Posterior vena cava (tissue), 2 donors: Measurements from ENCODE around the gene MST1. TPM values are rescaled to one million over a fixed set of nuclear protein-coding genes. Genes with fewer than 3 reads are reported as not detected.
"Not testable (repeated sequence)": the region's sequence is repeated elsewhere in the genome, so short reads cannot be mapped to it uniquely, and the experiment has no call there.

Experiments
- DNase-seq: peaks from one replicate; pipeline ENCODE4 v3.0.0-alpha.2; 2020; ENCODE audit warnings: low spot score
- intact Hi-C, 2 donors: fragments of 100-400 bp; cut with DNase I; formaldehyde crosslinking; loops; one replicate each; pipeline versions ENCODE4 v1.14.1 to v1.14.2; 2022 to 2023
- total RNA-seq, 2 donors: library from RNA; stranded (reverse); fragmentation: NEBNext Ultra II Directional; extraction: Animal tissue kit (Norgen Biotek cat#: 25700); gene quantifications; one replicate each; pipeline ENCODE4 v1.2.1, GENCODE V29; 2021
- donor health status: DM: yes; HTN: yes; CAD: no.
- donor health status: DM: yes; HTN: yes; CAD: no.

The MST1 gene
- total RNA-seq, 2 donors from 2014 or later, result 3.0 to 9.1 TPM

GRCh38 chr3:49704629-49705028, 15.4 kb upstream of the MST1 start:
- intact Hi-C loops, result loop anchor here in 1 of 2 donors (5.0 to 10.0 kb wide), 2 partner anchors 138 to 200 kb away; partner anchors contain the start of gene MST1R
- DNase-seq, result no peak

- no peak for DNase-seq
- intact Hi-C loops, result loop anchor here in 1 of 2 donors (5.0 to 10.0 kb wide), 2 partner anchors 138 to 201 kb away; partner anchors contain the start of gene MST1R
Observed at GRCh38 chr3:49703956-49704355, 14.7 kb upstream of the MST1 start.

- intact Hi-C loops, result loop anchor here in 1 of 2 donors (5.0 to 10.0 kb wide), 2 partner anchors 139 to 201 kb away; partner anchors contain the start of gene MST1R
- no peak for DNase-seq
Observed at GRCh38 chr3:49703443-49703927, 14.2 kb upstream of the MST1 start.

- DNase-seq, result no peak
- intact Hi-C loops, result loop anchor here in 1 of 2 donors (5.0 to 10.0 kb wide), 2 partner anchors 140 to 202 kb away; partner anchors contain the start of gene MST1R
Observed at GRCh38 chr3:49702672-49703071, 13.4 kb upstream of the MST1 start.

GRCh38 chr3:49701388-49702077, 12.3 kb upstream of the MST1 start:
- intact Hi-C loops, result loop anchor here in 1 of 2 donors (5.0 to 10.0 kb wide), 2 partner anchors 141 to 203 kb away; partner anchors contain the start of gene MST1R
- no peak for DNase-seq

- no peak for DNase-seq
- intact Hi-C loops, result loop anchor here in 1 of 2 donors (5.0 to 10.0 kb wide), 2 partner anchors 142 to 204 kb away; partner anchors contain the start of gene MST1R
Observed at GRCh38 chr3:49700453-49701128, 11.3 kb upstream of the MST1 start.

- no peak for DNase-seq
- intact Hi-C loops, result loop anchor here in 1 of 2 donors (5.0 to 10.0 kb wide), 2 partner anchors 142 to 205 kb away; partner anchors contain the start of gene MST1R
Observed at GRCh38 chr3:49700014-49700413, 10.7 kb upstream of the MST1 start.

- no peak for DNase-seq
- intact Hi-C loops, result no loop called here
Observed at GRCh38 chr3:49699281-49699979, 10.2 kb upstream of the MST1 start.

GRCh38 chr3:49695350-49696015, 6.2 kb upstream of the MST1 start:
- intact Hi-C loops, DNase-seq: not testable (repeated sequence)

GRCh38 chr3:49694409-49695070, 5.3 kb upstream of the MST1 start:
- DNase-seq, intact Hi-C loops: not testable (repeated sequence)

- intact Hi-C loops, DNase-seq: not testable (repeated sequence)
Observed at GRCh38 chr3:49691481-49691880, 2.2 kb upstream of the MST1 start.

- DNase-seq, intact Hi-C loops: not testable (repeated sequence)
Observed at GRCh38 chr3:49690856-49691255, 1.6 kb upstream of the MST1 start.

GRCh38 chr3:49689908-49690624, 792 bp upstream of the MST1 start:
- intact Hi-C loops, DNase-seq: not testable (repeated sequence)

GRCh38 chr3:49688338-49689045, 782 bp downstream of the MST1 start:
- DNase-seq, intact Hi-C loops: not testable (repeated sequence)

- DNase-seq, intact Hi-C loops: not testable (repeated sequence)
Observed at GRCh38 chr3:49687424-49687795, 1.9 kb downstream of the MST1 start.

GRCh38 chr3:49686769-49687423, 2.4 kb downstream of the MST1 start:
- DNase-seq, intact Hi-C loops: not testable (repeated sequence)

GRCh38 chr3:49686346-49686745, 2.9 kb downstream of the MST1 start:
- intact Hi-C loops, DNase-seq: not testable (repeated sequence)
